GM18873 (cell line): ENCODE data around the gene ZNF76.
A peak's percentile ranks its signal among the peaks of the same experiment; 100 is the strongest.

ENCODE experiments used
- ATAC-seq: cut with Tn5 transposase; IDR thresholded peaks from one replicate; pipeline ENCODE4 v1.9.1; 2021; ENCODE audit warnings: mild to moderate bottlenecking, moderate library complexity, moderate number of reproducible peaks; ENCODE audit not compliant: unreplicated experiment, low FRiP score

Gene ZNF76

DNA sequence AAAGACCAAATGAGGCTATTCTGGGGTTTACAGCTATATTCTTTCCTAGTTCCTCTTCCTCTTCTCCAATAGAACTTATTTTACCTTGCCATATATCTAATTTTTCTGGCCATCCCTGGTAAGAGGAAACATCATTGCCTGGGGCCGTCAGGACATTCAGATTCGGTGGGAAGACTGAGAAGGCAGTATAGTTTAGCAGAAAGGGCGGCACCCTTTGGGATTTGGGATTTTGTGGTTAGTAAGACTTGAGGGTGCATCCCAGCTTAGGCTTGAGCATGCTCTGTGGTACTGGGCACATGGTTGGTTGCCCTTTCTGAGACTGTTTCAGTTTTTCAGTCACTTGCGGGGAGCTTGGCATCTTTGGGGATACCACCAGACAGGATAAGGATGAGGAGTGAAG is 24.6 kb upstream of the ZNF76 start:
- no peak for ATAC-seq

DNA sequence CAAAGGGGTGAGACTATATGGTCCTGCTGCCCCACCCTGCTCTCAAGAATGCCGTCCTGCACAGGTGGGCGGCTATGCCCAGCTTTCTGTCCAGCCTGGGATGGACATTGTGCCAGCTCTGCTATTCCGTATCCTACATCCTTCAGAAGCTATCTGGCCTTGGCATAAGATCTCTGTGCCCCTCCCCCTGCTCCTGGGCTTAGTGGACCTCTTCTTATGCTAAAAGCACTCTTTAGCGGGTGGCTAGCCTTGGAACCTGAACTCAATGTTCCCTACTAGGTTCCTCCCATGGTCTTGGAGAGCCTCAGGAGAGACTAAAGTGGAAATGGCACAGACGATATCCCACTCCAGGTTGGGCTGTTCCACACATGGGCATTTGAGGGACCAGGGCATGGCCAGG is 23.3 kb upstream of the ZNF76 start:
- ATAC-seq = no peak

DNA sequence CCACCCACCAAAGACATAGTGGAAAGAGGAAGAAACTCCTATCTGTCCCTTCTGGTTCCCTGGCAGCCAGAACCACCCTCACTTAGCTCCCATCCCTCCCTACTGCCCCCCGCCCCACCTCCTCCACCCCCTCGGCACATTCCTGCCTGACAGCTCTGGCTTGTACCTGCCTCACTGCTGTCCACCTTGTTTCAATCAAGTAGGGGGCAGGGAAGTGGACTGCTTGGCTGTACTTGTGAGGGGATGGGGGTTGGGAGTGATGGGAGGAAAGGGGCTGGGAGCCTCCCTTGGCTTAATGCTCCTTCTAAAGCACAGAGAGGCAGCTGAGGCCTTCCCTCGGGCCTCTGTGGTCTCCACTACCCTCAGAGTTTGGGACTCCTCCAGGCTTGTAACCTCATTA is 22.1 kb upstream of the ZNF76 start:
- no peak for ATAC-seq

DNA sequence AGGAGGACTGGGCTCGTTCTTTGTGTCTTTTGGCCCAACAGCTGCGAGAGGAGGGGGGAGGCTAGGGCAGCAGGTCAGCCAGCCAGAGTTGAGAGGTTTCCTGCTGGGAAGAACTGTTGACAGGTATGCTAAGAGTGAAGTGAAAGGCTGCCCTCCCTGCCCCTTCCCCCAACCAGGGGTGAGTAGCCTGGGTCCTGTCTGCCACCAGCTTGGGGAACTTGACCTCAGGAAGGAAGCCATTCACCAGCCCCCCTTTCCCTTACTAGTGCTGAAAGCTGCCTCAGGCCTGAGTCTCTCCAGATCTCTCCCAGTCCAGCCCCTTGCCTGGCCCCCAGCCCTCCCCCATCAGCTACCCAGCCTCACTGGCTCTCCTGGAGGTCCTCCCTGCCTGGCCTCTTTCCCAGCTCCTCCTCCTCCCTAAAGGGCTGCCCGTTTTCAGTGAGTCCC is 20.7 kb upstream of the ZNF76 start:
- no peak for ATAC-seq

DNA sequence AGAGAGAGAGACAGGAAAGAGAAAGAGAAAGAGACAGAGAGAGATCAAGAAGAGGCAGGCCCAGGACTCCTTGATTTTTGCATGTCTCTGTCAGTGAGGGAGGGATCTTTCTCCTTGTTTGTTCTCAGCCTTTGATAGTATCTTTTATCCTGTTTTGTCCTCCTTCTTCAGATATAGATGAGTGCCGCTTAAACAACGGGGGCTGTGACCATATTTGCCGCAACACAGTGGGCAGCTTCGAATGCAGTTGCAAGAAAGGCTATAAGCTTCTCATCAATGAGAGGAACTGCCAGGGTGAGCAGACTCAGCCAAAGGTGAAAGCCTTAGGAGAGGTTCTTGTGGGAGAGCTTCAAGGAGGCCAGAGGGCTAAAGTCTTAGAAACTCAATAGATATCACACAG is 20.0 kb upstream of the ZNF76 start:
- no peak for ATAC-seq

DNA sequence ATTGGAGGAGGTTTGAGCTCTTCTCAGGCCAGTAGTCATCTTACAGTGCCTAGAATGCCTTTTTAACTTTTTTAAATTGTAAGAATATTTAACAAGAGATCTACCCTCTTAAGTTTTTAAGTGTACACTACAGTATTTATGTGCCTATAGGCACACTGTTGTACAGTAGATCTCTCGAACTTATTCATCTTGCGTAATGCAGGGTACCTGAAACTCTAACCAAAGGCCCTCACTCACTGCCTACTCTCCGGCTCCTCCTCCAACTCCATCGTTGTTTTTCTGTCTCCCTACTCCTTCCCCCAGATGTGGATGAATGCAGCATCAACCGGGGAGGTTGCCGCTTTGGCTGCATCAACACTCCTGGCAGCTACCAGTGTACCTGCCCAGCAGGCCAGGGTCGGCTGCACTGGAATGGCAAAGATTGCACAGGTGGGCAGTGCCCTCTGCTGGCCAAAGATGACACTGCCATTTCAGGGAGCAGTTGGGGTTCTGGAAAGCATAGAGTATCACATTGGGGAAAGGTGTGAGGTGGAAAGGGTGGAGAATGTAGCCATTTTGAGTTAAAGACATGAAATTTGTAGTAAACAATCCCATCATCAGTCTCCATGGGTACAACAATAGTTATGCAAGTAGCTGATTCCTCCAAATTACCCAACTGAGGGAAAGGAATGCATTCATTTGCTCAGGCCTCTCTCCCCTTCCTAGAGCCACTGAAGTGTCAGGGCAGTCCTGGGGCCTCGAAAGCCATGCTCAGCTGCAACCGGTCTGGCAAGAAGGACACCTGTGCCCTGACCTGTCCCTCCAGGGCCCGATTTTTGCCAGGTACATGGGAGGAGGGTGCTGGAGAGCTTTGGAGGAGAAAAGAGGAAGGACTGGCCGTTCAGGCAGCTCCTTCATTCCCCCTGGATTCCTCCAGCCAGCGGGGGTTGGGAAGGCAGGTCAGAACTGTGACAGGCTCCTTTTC is 18.4 kb upstream of the ZNF76 start:
- no peak for ATAC-seq

DNA sequence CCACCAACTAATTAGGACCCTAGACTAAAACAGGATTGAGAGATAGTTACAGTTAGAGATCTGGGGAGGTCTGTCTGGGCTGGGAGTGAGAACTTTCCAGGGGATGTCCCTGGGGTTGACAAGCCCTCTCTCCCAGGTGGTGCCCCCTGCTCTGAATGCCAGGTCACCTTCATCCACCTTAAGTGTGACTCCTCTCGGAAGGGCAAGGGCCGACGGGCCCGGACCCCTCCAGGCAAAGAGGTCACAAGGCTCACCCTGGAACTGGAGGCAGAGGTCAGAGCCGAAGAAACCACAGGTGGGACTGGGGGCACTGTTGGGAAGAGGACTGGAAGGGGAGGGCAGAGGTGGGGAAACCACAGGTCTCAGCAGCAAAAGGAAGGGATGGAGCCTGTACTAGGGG is 17.0 kb upstream of the ZNF76 start:
- no peak for ATAC-seq

DNA sequence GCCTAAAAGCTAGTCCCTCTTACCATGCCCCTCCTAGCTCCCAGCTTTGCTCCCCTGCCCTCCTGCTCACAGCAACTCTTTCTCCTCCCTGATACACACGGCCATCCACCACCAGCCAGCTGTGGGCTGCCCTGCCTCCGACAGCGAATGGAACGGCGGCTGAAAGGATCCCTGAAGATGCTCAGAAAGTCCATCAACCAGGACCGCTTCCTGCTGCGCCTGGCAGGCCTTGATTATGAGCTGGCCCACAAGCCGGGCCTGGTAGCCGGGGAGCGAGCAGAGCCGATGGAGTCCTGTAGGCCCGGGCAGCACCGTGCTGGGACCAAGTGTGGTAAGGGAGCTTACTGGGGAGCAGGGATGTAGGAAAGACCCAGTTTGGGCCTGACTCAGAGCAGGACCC is 16.6 kb upstream of the ZNF76 start:
- no peak for ATAC-seq

DNA sequence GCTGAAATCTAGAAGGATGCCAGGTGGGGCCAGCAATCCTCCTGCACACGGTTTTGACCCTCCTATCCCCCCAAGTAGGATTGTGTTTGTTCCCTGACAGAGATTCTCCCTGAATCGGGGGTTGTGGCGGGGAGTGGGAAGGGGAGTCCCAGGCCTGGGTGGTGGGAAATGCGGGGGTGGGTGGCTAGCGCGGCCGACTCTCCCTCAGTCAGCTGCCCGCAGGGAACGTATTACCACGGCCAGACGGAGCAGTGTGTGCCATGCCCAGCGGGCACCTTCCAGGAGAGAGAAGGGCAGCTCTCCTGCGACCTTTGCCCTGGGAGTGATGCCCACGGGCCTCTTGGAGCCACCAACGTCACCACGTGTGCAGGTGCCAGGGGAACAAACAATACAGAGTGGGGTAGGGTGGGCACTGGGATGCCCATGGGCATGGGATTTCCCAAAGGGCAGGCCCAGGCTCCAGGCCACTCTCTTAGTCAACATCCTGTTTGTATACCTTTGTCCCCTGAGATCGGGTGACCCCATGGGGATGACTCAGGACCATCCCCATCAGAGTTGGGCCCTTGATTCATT is 16.1 kb upstream of the ZNF76 start:
- no peak for ATAC-seq

DNA sequence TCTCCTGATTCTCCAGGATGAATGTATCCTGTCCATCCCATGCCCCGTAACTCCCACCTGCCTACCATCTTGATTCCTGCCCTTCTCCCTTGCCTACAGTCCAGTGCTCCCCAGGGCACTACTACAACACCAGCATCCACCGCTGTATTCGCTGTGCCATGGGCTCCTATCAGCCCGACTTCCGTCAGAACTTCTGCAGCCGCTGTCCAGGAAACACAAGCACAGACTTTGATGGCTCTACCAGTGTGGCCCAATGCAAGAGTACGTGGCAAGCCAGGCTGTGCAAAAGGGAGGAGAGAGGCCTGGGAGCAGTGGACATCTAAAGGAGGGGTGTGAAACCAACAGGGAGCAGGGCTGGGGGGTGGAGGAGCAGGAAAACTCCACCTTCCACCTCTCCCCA is 15.0 kb upstream of the ZNF76 start:
- no peak for ATAC-seq

DNA sequence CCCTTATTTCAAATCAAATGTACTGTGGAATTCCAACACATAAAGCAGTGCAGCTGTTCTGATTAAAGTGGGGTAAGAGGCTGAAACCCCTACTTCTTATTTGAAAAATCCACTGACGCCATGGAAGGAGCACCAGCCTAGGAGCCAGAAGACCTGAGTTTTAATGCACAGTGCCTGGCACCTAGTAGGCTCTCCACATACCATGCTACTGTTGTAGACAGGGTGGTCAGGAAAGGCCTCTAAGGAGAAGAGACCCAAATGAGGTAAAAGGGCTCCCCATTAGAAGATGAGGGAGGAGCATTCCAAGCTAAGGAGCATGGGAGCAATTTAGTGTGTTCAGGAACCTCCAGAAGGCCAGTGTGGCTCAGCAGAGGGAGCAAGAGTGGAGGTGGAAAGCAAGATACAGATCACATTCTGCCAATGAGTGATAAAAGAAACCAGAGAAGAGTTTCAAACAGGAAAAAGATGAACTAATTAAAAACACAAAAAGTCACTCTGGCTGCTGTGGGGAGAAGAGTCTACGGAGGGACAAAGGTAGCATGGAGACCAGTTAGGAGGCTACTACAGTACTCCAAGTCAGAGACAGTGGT is 11.8 kb upstream of the ZNF76 start:
- no peak for ATAC-seq

DNA sequence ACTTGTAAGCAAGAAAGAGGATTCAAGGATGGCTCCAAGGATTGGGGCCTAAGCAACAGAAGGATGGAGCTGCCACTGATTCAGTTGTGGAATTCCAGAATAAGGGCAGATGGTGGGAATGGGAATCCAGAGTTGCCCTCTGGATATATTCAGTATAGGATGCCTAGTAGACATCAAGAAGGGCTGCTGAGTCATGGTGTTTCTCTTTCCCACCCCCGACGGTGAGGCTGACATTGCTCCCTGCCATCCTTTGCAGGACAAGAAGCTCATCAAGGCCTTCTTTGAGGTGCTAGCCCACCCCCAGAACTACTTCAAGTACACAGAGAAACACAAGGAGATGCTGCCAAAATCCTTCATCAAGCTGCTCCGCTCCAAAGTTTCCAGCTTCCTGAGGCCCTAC is 11.2 kb upstream of the ZNF76 start:
- ATAC-seq = no peak

DNA sequence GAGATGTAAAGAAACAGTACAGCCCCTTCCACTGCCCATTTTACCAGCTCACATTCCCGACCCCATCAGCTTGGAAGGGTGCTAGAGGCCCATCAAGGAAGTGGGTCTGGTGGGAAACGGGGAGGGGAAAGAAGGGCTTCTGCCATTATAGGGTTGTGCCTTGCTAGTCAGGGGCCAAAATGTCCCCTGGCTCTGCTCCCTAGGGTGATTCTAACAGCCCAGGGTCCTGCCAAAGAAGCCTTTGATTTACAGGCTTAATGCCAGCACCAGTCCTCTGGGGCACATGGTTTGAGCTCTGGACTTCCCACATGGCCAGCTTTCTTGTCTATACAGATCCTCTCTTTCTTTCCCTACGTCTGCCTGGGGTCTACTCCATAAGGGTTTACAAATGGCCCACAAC is 10.6 kb upstream of the ZNF76 start:
- no peak for ATAC-seq

DNA sequence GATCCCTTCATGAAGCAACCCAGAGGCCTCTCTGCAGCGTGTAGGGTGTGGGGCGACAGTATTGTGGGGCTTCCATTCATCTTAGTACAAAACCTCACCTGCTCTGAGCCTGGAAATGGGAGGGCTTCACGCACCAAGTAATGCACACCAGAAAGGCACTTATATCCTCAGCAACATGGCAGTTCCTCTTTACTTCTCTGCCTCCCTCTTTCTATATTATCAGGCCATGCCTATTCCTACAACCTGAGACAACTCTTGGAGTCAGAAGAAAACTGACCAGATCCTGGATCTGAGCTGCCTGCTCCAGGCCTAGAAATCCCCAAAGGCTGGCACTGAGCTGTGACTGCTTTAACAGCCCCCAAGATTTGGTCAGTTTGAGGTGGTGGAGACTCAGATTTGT is 7.6 kb upstream of the ZNF76 start:
- no peak for ATAC-seq

DNA sequence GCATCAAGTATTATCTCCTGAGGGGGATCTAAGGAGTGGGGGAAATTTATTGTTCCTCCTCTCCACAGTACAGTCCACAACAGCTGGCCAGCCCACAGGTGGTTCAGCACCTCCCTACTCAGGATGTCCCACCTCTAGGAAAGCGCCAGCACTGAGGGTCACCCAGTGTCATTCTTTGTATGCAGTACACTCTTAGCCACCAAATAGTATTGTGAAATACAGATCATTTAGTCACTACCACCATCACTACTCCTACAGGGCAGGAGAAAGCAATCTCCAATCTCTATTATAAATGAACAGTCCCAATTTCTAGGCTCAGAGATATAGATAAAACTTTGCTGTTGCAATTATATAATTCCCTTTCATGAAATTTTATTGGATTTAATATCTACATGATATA is 6.3 kb upstream of the ZNF76 start:
- ATAC-seq = no peak

DNA sequence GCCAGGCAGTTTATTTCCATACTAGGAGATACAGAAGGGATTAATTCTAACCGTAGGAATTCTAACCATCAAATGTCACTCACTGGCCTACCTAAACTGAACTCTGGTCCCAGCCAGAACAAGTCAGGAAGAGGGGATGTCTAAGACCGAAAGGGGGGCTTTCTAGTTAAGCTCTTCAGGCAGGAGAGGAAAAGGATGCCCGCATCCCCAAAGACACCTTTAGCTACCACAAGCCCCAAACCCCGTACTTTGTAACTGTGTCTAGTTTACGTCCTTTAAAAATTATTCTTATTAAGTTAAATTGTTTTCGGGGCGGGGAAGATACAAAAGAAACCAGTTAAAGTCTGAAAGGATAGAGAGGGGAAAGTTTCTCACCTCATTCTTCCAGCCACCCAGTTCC is 1.2 kb upstream of the ZNF76 start:
- ATAC-seq = no peak

DNA sequence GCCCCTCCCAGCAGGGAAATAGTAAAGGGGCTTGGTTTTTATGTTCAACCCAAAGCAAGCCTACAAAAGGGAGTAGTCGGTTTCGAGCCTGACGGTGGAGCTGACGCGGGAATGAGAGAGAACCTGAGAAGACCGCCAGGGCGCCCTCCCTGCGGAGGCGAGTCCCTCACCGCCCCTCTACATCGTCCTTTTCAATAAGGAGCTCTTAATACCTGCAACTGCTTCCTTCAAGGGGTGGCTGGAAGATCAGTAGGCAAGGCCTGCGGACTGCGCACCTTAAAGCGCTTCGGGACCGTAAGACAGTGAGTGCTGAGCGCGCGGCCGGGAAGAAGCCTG is 709 bp upstream of the ZNF76 start:
- ATAC-seq = no peak

DNA sequence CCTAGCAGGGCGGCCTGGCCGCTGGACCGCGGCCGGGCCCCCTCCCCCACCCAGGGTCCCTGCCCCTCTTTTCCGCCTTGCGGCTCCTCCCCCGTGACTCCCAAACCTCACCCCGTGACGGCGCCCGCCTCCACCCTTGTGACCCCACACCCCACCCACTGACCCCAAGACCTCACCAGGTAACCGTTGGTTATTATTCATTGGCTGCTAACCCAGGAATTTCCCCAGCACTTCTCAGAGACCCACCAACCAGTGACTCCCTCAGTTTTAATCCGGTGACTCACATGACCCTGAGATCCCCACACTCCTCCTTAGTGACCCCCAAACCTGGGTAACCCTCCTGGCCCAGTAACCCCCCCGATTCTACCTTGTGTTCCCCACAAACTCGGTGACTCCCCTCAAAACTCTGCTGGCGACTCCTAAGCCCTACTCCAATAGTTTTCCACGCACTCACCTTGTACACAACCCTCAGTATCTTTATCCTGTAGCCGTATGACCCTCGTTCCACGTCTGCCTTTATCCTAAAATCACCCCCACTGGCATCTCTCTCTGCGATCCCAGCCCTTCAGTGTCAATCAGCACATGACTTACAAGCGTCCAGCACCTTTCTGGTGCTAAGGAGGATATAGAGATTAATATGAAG is 534 bp downstream of the ZNF76 start:
- peak; percentile 12 for ATAC-seq

DNA sequence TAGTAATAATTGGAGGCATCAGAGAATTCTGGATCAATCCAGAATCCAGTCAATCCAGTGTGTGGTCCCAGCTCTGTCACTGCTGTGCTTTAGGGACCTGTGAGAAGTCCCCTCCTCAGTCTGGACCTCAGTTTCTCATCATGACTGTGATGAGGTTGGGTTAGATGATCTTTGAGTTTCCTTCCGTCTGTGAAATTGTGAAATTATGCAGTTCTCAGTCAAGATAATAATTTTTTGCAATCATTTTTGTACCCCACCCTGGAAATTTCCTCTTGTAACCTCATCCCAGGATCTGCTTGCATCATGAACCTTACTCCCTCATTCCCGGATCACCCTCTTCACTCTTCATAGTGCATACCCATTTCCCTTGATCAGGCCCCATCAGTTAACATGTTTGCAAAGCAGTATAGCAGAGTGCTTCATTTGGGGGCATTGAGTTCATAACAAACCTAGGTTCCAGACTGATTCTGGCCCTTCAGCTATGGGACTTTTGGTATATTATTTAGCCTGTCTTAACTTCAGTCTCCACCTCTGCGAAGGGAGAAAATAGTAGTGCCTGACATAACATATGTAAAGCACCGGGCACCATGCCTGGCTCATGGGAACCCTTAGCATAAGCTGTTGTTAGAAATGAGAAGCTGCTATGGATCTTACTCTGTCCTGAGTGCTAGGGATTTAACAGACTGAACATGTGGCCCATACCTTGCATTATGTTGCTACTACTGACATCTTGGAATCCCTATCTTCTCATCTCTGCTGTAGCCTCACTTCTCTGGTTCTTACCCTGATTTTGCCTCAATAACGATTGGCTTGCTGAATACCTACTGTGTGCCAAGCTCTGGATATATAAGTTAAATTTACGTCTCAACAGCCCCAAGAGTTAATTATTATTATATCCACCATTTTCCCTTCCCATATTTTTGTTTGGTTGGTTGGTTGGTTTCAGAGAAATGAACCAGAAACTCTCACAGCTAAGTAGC is 1.3 kb downstream of the ZNF76 start:
- no peak for ATAC-seq

DNA sequence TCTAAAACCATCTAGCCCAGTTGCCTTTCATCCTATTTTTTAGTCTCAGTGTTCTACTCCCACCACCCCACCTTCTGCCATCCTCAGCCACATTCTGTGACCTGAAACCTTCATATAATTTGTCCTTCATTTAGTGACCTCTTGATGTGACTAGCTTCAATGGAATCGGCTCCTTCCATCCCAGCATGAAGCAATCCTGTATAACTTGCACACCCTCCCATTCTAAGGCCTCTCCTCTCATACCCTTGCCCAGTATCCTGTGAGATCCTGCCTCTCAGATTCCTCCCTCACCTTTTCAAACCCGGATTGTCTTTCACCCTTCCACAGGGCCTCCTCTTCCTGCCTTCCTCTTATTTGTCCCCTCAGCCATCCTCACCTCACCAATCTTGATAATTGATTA is 3.1 kb downstream of the ZNF76 start:
- ATAC-seq = no peak
